GM19324 (cell line): ENCODE data around the gene TRPV5.

Source experiments
- ATAC-seq: cut with Tn5 transposase; IDR thresholded peaks from one replicate; pipeline ENCODE4 v1.9.1; 2021; ENCODE audit warnings: mild to moderate bottlenecking, moderate library complexity; ENCODE audit not compliant: unreplicated experiment, low FRiP score

The TRPV5 gene

DNA sequence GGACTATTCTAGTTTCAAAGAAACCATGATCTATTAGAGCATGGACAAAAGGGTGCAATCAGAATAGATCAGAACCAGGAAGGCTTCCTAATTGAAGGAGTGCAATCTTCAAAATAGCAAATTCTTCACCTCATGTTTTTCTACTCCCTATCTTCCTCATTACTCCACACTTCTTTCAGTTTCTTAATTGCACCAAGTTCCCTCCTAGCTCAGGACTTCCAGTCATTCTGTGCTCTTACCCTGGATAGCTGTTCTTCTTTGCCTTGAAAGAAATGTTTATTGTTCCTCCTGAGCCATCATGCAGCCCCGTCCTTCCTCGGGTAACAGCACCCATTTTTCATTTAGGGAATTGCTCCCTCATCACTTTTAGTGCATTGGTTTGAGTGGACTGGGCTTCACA is 23.1 kb downstream of the TRPV5 start:
- no peak for ATAC-seq

DNA sequence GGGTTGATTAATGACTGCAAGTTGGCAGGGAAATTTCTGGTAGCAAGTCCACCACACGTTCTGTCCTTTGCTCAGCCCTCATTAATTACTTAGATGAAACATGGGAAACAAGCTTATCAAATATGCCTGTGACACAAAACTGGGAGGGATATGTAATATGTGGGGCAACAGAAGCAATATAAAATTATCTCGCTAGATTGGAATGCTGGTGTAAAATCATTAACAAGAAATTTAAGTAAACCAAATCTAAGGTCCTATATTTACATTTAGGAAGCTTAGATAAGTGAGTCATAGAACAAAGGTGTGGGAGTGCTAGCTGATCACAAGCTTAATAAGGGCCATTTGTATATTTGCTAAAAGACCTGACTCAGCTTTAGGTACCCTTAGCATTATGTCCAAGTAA is 23.5 kb downstream of the TRPV5 start:
- ATAC-seq = no peak

DNA sequence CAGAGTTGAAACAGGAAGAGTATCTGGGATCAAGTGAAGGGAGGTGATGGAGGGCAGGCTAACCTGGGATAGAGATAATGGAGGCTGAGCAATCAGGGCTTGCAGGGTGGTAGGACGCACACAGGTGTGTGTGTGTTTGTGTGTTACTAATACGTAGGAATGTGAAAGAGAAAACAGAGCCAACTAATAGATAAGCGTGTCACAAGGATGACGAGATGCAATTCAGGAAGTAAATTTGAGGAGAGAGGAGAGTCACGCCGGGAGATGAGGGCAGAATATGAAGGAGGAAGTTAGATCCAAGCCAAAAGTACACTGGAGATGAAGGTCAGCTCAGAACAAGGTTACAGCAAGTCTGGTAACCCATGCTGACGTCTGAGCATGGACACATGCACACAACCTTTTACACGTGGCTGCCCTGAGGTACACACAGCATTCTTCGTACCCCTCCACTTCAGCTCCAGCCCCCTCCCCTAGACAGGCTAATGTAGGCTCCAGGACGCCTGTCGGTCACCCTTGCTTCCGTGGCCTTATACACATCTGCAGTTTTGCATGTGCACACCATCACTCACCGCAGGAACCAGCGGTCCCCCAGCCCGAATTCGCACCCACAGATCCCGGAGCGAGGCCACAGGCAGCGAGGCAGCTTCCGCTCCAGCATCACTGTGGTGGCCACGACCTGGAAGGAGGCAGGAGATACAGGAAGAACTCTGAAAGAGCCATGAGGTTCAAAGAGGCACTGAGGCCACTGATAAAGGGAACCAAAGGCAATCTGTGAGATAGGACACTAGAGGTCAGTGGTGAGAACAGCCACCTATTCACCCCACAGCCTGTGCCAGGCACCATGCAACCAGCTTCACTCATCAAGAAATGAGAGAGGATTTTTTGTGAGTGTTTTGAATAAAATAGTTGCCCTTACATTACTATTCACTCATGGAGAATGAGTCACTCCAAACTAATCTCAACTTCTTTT is 24.3 kb downstream of the TRPV5 start:
- ATAC-seq = no peak

DNA sequence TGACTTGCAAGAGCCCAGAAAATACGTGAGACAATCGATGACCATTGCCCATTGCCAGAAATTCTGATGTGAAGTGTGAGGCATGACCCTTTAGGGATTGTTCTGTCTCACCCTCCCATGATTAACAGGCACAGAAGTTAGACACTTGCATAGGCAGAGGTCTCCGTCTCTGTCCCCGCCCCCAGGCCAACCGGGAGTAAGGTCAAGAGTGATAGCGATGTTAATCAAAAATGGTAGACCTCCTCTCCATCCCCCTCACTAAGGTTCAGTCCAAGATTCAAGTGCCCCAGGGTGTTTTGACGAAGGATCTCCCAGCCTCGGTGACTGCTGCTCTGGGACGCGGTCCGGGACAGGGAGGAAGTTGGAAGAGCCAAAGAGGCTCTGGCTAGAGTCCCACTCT is 25.3 kb downstream of the TRPV5 start:
- ATAC-seq = no peak

DNA sequence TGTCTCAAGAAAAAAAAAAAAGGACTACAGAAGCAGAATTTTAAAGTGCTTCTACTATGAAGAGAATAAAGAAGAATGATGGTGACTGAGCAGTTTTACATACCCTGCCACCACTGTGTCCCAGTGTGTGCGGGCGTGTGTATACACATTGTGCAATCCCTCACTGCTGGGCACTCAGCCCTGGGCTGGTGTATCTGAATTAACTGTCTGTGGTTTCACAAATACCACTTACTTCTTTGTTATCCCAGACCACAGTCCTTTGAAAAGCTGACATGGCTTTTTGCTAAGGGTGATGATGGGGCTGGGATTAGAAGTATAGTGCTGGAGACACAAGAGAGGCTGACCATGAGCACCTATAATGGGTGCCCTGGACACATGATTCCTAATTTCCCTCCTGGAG is 26.9 kb downstream of the TRPV5 start:
- ATAC-seq = no peak

DNA sequence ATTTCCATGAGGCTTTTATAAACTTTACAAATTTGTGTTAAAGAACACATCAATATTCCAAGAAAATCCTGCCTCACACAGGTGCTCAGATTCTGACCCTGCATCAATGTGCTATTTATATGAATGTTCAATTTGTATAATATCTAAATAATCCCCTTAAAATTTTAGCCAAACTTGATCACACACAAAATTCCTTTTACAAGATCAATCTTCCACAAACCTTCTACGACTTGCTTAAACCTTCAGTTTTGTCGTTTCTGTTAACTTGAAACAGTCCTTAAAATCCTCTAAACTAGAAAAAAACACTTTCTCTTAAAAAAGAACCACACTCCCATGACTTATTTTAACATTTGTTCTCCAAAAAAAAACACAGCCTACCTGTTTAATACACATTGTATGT is 27.8 kb downstream of the TRPV5 start:
- ATAC-seq = no peak

DNA sequence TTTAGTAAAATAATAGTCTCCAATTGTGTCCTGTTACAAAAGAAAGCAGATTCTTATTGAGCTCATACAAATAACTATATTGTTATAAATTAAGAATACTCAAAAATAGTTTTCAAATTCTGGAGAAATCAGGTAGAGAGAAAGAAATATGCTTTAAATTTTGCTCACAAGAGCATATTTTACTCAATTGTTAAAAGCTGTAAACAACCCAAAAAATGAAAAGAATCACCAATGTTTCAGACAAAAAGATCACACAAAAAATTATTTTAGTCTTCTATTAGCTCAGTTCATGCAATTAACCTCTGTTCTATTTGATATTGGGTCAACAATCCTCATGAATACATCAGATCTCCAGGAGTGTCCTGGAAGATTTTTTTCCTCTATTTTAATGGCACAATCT is 29.4 kb downstream of the TRPV5 start:
- no peak for ATAC-seq

DNA sequence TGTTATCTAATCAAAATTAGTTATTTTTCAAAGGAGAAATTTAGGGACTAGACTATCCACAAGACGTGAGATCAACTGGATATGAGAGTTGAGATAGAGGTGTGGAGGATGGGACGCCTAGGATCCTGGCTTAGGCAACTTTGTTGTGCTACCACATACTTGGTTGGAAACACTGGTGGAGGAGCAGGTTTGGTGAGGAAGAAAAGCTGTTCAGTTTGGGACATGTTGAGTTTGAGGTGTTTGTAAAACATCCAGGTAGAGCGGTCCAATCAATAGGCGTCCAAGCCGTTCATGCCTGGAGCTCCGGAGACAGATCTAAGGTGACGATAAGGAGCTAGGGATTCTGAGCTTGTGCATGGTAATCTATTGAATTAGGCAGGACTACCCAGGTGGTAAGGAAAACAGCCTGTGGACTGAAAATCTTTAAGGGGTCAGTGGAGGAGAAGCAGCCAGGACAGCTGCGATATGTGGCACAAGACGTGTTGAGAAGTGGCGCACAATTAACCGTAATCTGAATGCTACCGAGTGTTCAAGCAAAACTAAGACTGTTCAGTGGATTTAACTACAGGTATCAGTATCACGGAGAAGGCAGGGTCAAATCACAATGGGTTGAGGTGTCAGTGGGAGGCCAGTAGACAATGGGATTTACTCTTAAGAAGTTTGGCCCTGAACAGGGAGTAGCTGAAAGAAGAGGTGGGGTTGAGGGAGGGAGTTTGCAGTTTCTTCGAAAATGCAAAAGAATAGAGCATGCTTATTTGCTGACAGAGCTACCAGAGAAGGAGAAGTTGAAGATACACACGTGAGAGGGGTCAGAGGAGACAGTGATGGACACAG is 31.9 kb downstream of the TRPV5 start:
- ATAC-seq = no peak

DNA sequence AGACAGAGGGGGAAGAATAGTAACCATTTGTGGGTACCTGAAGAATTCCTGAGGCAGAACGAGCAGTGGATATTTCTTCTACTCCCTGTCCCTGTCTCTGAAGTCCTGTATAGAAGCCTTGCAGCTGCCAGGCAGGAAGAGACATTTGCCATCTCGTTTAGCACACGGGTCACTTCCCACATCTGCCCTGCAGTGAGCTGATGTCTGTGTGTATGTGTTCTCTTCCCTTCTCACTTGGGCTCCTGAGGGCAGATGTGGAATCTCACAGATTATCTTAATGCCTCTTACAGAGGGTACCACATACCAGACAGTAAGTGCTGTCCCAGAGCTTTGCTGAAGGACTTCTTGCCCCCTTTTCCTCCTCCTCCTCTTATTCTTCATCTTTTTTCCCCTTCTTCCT is 33.9 kb downstream of the TRPV5 start:
- no peak for ATAC-seq

DNA sequence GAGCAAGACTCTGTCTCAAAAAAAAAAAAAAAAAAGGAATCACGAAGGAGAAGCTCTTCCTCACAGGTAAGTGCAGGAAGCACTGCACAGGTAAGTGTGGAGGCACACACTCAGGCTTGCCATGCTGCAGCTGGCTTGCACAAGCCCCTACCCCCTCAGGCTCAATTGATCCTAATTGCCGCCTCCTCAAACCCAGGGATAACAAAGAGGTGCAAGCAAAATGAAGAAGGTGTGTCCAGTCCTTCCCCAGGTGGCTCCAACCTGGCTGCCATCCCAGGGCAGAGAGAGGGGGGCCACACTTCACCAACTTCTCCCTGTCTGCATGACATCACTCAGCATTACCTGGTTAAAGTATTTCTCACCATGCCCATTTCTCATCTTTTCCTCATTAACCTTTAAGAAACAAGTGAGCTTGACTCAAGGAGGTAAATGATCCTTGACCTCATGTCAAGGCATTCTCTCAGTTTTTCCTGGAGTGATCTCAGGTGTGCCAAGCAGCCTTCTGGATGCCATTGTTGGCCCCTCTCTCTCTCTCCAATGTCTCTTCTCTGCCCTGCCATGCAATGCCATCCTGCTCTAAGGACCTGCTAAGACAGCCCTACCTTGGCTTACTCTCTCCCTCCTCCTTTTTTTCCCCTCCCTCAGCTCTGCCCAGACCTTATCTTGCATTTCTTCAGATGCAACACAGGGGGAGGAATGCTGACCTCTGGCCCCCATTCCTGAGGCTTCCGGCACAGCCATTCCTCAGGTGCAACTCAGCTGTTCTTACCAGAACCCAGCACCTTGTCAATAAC is 35.0 kb downstream of the TRPV5 start:
- ATAC-seq = no peak

DNA sequence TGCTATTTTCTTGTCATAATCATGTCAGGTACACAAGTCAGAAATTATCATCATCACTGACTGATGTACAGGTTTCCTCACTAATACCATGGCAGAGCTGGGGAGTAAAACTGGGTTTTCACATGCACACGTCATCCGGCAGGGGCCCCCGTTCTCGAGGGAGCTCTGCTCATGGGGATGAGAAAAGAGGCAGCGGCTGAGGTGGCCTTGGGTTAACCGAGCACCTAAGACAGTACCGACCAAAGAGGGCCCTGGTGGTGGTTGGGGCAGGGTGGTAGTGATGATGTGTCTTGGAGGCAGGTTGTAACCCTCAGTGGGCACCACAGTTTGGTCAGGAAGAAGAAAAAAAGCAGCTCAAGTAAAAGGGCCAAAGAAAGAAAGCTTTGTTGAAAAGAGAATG is 35.9 kb downstream of the TRPV5 start:
- ATAC-seq = no peak

DNA sequence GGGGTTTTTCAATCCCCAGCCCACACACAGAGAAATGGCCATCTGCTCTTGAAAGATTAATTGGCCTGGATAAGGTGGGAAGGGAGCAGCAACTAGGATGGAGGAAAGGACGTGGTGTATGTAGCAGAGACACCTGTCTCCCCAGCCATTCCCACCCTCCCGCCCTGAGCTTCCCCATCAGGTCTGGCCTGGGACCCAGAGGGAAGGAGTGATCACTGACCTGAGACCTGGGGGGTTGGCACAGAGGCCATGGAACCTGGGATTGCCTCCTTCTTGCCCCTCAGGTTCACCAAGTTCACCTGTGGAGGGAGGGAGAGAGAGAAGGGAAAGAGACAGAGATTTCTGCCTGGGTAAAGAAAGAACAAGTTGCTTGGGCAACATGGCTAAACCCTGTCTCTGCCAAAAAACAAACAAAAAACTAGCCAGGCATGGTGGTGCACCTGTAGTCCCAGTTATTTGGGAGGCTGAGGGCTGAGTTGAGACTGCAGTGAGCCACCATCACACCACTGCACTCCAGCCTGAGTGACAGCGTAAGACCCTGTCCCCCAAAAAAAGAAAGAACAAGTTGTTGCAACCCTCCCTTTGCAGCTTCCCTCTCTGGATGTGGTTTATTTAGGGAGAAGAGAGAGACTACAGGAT is 36.7 kb downstream of the TRPV5 start:
- ATAC-seq = no peak

DNA sequence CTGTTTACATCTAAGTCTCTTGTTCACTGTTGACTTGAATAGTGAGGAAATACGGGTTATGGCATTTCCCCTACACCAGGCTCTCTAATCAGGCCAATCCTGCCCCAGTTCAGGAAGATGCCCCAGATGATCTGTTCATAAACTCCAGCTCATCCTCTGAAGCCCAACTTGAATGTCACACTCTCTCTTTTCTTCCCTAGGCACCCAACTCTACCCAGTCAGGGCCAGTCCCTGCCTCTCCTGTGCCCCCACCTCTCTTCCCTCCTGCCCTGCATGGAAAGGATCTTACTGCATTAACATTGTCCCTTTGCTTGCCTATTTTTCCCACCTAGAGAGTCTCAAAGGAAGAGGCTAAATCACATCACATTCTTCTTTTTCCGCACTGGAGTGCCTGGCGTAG is 37.4 kb downstream of the TRPV5 start:
- ATAC-seq = no peak

DNA sequence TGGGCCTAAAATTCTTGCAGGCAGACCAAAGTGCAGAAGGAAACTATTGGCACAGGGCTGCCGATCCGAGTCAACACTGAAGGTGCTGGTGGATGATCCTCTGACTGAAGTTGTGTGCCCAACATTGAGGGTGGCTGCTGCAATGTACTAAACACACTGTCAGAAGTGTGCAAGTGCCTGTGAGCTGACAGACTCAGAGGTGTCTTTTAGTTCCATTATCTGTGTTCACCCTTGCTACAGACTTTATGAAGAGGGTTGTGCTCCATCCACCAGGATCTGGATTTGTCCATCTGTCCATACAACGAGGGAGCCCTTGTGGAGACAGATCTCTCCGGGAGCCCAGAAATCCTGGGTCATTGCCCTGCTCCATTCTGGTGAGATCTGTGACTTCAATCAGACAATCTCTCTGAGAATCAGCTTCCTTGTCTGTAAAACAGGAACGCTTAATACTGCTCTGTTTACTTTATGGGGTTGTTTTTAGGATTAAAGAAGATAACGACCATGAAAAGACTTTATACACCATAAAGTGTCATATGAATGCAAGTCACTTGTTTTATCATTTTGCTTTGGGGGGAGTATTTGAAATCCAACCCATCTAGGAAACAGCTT is 38.5 kb downstream of the TRPV5 start:
- ATAC-seq = no peak

DNA sequence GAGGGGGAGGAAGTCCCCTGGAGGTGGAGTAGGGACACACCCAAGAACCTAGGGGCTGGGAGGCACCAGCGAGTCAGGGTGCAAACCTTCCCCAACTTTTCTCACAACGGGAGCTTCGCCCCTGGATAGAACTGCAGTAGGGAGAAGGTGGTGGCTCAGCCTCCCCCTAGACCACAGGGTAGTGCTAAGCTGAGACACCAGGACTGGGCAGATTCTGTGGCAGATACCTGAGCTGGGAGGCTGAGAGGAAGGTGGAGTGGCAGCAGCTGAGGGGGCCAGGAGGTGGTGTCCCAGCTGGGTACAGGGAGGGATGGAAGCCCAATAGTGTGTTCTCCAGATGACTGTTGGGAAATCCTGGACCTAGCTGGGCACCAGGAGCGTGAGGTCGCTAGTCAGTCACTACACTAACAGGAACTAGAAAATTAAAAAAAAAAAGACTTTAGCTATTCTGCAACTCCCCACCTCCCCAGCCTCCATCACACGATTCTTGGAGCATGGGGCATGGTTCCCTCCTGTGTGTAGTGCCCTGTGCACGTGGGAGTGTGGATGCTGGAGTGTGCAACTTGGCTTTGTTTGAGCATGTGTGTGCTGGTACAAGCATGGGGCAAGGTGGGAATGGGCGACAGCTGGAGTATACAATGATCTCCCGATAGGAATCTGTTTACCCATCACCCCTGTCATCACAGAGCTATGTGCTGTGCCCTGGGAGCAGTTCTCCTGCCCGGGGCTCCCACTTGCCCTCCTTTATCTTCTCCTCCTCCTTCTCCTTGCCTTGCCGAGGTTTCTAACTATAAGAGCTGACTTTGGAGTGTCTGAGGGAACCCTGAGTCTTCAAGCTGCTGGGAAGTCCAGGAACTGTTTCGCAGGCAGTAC is 39.2 kb downstream of the TRPV5 start:
- no peak for ATAC-seq

DNA sequence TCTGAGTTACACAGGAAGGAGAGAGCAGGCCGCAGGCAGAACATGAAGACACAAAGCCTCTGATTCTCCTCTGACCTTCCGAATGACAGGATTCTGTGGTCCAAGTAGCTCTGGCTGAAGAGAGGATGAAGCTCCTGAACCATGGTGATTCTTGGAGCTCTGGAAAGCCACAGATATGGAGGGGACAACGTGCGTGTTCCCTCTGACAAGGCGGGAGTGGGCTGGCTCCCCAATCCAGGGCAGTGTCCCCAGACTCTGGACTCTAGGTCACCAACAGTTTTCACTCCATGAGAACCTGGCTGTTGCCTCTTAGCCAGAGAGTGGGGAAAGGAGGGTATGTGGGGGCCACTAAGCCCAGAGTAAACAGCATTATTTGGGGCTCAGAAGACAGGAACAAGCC is 40.6 kb downstream of the TRPV5 start:
- no peak for ATAC-seq

DNA sequence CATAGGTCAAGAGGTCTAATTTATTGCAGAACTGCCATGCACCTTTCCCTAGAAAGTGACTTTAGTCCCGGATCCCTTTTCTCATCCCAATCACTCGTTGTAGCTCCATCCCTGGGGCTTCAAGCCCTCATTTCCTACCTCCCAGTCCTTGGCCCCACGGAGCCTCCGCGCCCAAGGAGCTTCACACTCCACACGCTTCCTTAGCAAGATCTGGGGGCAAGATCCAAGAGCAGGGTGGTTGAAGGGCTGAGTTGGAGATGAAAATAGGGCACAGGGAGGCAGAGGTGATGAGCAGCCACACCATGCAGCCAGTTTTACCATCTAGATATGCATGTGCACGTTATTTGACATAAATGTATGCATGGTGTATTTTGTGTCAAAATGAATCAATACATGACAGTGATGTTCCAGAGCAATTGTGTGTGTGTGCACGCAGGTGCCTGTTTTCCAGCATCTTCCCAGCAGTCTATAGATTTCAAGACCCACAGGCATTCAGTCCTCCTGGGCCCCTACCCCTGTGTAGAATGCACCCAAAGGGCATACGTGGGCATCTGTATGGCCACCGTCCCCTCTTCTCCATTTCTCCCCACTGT is 42.0 kb downstream of the TRPV5 start:
- ATAC-seq = no peak

DNA sequence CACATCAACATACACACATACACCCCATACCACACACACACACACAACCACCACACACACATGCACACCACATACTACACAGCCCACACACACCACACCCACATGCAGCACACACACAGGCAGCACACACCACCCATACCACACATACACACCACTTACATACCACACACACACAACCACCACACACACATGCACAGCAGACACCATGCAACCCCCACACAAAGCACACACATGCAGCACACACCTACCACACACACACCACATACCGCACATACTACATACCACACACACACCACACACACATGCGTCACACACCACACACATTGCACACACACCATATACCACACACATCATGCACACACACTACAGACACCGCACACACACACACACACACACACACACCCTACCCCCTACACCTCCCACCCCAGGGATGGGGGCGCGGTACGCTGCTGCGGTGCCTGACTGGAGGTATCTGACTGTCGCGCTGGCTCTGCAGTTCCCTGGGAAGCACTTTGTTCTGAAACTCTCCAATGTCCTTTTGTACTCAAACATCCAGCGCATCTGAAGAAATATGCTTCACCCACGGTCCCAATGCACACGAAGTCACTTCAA is 42.6 kb downstream of the TRPV5 start:
- no peak for ATAC-seq
